Left lung (tissue), 10 donors: ENCODE measurements around the gene SEPTIN8. TPM values are rescaled to one million over a fixed set of nuclear protein-coding genes. Genes with fewer than 3 reads are reported as not detected.

Experiments used
- ATAC-seq: fragments of 200-7000 bp; cut with Tn5 transposase; one replicate; pipeline ENCODE4 v1.9.1; 2020; ENCODE audit warnings: moderate library complexity
- DNase-seq, 4 donors: peaks; one replicate each; pipeline ENCODE4 v3.0.0-alpha.2; 2013 to 2020
- H3K27ac ChIP-seq, 2 donors: fragments of 200-600 bp; sonication (generic) in 1 of 2; one replicate each; pipeline versions ENCODE4 v1.5.0 to v1.8.0; 2020 to 2021
- H3K27me3 ChIP-seq, 2 donors: fragments of 200-600 bp; sonication (generic) in 1 of 2; one replicate each; pipeline versions ENCODE4 v1.5.0 to v1.8.0; 2020 to 2021
- H3K36me3 ChIP-seq, 2 donors: fragments of 200-600 bp; sonication (generic) in 1 of 2; one replicate each; pipeline versions ENCODE4 v1.5.0 to v1.8.0; 2020 to 2021
- H3K4me1 ChIP-seq, 2 donors: fragments of 200-600 bp; one replicate each; pipeline ENCODE4 v1.8.0; 2021
- H3K4me3 ChIP-seq, 2 donors: fragments of 200-600 bp; sonication (generic) in 1 of 2; one replicate each; pipeline versions ENCODE4 v1.5.0 to v1.8.0; 2020 to 2021; ENCODE audit warnings: mild to moderate bottlenecking in 1 of 2
- H3K9me3 ChIP-seq, 2 donors: fragments of 200-600 bp; sonication (generic) in 1 of 2; one replicate each; pipeline versions ENCODE4 v1.5.0 to v1.8.0; 2020 to 2021
- intact Hi-C, 2 donors: fragments of 100-400 bp; cut with DNase I; formaldehyde crosslinking; loops; one replicate each; pipeline versions ENCODE4 v1.11.2 to v1.14.2; 2022
- polyA plus RNA-seq, 6 donors: library from polyadenylated mRNA; unstranded; fragments of 120-200 nt; gene quantifications; one replicate each; pipeline ENCODE4 v1.2.1, GENCODE V29; 2013; ENCODE audit not compliant: insufficient read length in 6 of 6
- total RNA-seq, 2 donors: library from RNA; stranded (reverse); fragmentation: NEBNext Ultra II Directional; extraction: Animal tissue kit (Norgen Biotek cat#: 25700); gene quantifications; one replicate each; pipeline ENCODE4 v1.2.1, GENCODE V29; 2021
- TF ChIP-seq, protein P1 (sequence below), 2 donors: fragments of 200-600 bp; sonication (generic) in 1 of 2; IDR thresholded peaks; one replicate each; pipeline versions ENCODE4 v1.5.0 to v1.8.0; 2021; ENCODE audit warnings: antibody characterized with exemption in 2 of 2
- donor health status: DM: no; HTN: yes; CAD: no.
- donor health status: DM: no; HTN: no; CAD: no.

Gene SEPTIN8
- total and polyA plus RNA-seq, 8 donors: 38.8 to 73.8 (median 60.5) TPM

- no peak for ATAC-seq
- no peak for DNase-seq
- TF ChIP-seq, protein P1, sequence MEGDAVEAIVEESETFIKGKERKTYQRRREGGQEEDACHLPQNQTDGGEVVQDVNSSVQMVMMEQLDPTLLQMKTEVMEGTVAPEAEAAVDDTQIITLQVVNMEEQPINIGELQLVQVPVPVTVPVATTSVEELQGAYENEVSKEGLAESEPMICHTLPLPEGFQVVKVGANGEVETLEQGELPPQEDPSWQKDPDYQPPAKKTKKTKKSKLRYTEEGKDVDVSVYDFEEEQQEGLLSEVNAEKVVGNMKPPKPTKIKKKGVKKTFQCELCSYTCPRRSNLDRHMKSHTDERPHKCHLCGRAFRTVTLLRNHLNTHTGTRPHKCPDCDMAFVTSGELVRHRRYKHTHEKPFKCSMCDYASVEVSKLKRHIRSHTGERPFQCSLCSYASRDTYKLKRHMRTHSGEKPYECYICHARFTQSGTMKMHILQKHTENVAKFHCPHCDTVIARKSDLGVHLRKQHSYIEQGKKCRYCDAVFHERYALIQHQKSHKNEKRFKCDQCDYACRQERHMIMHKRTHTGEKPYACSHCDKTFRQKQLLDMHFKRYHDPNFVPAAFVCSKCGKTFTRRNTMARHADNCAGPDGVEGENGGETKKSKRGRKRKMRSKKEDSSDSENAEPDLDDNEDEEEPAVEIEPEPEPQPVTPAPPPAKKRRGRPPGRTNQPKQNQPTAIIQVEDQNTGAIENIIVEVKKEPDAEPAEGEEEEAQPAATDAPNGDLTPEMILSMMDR (IDR thresholded peaks at IDR 0.05): no peak
- peaks cover 0 to 73% of the 10 kb centered on the region in 2 donors for H3K27me3 ChIP-seq
- H3K27ac ChIP-seq: no peak overlapping the region
- no peak overlapping the region for H3K4me3 ChIP-seq
- peaks cover 0 to 24% of the 10 kb centered on the region in 2 donors for H3K36me3 ChIP-seq
- peaks cover 4 to 30% of the 10 kb centered on the region in 2 donors for H3K4me1 ChIP-seq
- no peaks in the 10 kb centered on the region for H3K9me3 ChIP-seq
- intact Hi-C loops: no loop called here
Observed at GRCh38 chr5:132821791-132822190, 44.8 kb upstream of the SEPTIN8 start.

- Histone ChIP-seq H3K9me3 (no peaks in the 10 kb centered on the region), H3K36me3 (peaks cover 0 to 24% of the 10 kb centered on the region in 2 donors), H3K27me3 (peaks cover 0 to 69% of the 10 kb centered on the region in 2 donors), H3K27ac (no peak overlapping the region), H3K4me1 (peaks cover 4 to 30% of the 10 kb centered on the region in 2 donors), H3K4me3 (no peak overlapping the region)
- intact Hi-C loops: no loop called here
- DNase-seq (no peak), ATAC-seq (no peak)
- TF ChIP-seq, protein P1 (IDR thresholded peaks at IDR 0.05): no peak
Observed at GRCh38 chr5:132821350-132821749, 44.3 kb upstream of the SEPTIN8 start.

DNA sequence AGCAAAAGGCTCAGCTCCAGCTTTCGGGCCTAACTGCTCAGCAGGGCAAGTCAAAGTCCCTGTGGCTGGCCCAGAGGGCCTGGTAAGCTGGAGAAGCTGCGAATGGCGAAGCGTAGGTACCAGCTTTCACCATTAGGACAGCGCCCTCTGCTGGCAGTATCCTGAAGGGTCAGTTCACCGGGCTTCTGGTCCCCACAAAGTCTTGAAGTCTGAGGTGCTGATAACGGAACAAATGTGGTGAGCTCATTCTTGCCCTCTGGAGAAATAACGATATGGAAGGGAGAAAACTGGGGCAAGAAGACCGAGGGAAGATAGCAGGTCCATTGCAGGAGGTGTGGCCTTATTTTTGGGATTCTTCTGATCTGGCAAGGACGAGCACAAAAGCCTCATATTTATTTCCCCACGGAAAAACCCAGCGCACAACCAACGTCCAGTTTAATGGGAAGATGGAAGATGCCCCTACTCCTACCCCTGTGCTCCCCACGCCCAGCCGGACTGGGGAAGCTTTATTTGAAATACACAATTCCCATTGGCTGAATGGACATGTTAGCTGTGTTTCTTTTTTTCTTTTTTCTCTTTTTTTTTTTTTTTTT lies 43.2 kb upstream of the SEPTIN8 start:
- TF ChIP-seq, protein P1 (IDR thresholded peaks at IDR 0.05): peak; percentile 87 to 90
- DNase-seq (peak; percentile 77 to 91 (median 89)), ATAC-seq (peak; percentile 91)
- H3K4me1 ChIP-seq: peaks cover 4 to 22% of the 10 kb centered on the region in 2 donors
- intact Hi-C loops: no loop called here
- H3K27ac ChIP-seq: no peak overlapping the region
- no peaks in the 10 kb centered on the region for H3K9me3 ChIP-seq
- H3K36me3 ChIP-seq: peaks cover 0 to 23% of the 10 kb centered on the region in 2 donors
- H3K4me3 ChIP-seq: no peak overlapping the region
- peaks cover 0 to 59% of the 10 kb centered on the region in 2 donors for H3K27me3 ChIP-seq

DNA sequence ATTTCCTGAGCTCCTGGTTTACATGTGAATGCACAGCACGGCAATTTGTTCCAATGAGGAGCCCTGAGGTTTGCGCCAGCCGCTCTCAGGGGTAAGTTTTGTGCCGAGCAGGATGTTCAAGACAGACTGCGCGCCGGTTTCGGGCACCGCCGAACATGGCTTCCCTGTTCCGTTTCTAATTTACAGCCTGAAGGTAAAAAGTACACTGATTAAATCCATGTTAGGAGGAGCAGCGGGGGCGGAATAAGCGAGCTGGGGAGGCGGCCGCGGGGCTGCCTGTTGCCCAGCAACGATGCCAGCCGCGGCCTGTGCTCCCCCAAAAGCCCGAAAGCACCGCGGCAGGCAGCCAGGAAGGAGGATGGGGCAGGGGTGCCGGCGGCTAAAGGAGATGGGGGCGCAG lies 42.4 kb upstream of the SEPTIN8 start:
- peaks cover 0 to 15% of the 10 kb centered on the region in 2 donors for H3K36me3 ChIP-seq
- H3K27me3 ChIP-seq: peaks cover 0 to 59% of the 10 kb centered on the region in 2 donors
- H3K27ac ChIP-seq: no peak overlapping the region
- intact Hi-C loops: loop anchor here in 1 of 2 donors (5.0 kb wide), 1 partner anchor 437 kb away; no protein-coding TSS in a partner anchor
- no peak overlapping the region for H3K4me3 ChIP-seq
- H3K4me1 ChIP-seq: peaks cover 4 to 21% of the 10 kb centered on the region in 2 donors
- ATAC-seq (no peak), DNase-seq (no peak)
- TF ChIP-seq, protein P1 (IDR thresholded peaks at IDR 0.05): no peak
- no peaks in the 10 kb centered on the region for H3K9me3 ChIP-seq

GRCh38 chr5:132817011-132817410 lies 40.0 kb upstream of the SEPTIN8 start:
- Histone ChIP-seq H3K27me3 (peaks cover 23 to 59% of the 10 kb centered on the region in 2 donors), H3K4me1 (peaks cover 0 to 30% of the 10 kb centered on the region in 2 donors), H3K36me3 (no peaks in the 10 kb centered on the region), H3K27ac (no peak overlapping the region), H3K9me3 (no peaks in the 10 kb centered on the region), H3K4me3 (no peak overlapping the region)
- no peak for ATAC-seq
- no peak for DNase-seq
- TF ChIP-seq, protein P1 (IDR thresholded peaks at IDR 0.05): no peak
- intact Hi-C loops: loop anchor here in 1 of 2 donors (5.0 kb wide), 1 partner anchor 435 kb away; no protein-coding TSS in a partner anchor
